AG09319 (cell line): Measurements from ENCODE around the gene PIK3CB.

ENCODE experiments used
- DNase-seq: peaks from one replicate; pipeline ENCODE4 v3.0.0-alpha.2; 2010; ENCODE audit warnings: low read depth; ENCODE audit errors: extremely low read depth
- CTCF ChIP-seq: IDR thresholded peaks from 2 replicates; pipeline ENCODE4 v1.5.1; 2011; ENCODE audit warnings: low read depth, mild to moderate bottlenecking, inconsistent platforms, low read length, moderate library complexity

PIK3CB gene

GRCh38 chr3:138768946-138769345 lies 65.8 kb downstream of the PIK3CB start:
- TF ChIP-seq CTCF, result no peak
- DNase-seq, result no peak

GRCh38 chr3:138768125-138768524 lies 66.6 kb downstream of the PIK3CB start:
- no peak for TF ChIP-seq CTCF
- DNase-seq, result no peak

GRCh38 chr3:138767498-138768104 lies 67.1 kb downstream of the PIK3CB start:
- DNase-seq, result no peak
- no peak for TF ChIP-seq CTCF

- no peak for DNase-seq
- no peak for TF ChIP-seq CTCF
Observed at GRCh38 chr3:138761002-138761401, 73.7 kb downstream of the PIK3CB start.

- DNase-seq, result no peak
Observed at GRCh38 chr3:138748190-138748589, 86.5 kb downstream of the PIK3CB start.

GRCh38 chr3:138747225-138747624 lies 87.5 kb downstream of the PIK3CB start:
- TF ChIP-seq CTCF, result no peak
- no peak for DNase-seq

More at GRCh38 chr3:138748190-138748589, 86.5 kb downstream of the PIK3CB start:
- no peak for TF ChIP-seq CTCF

- no peak for DNase-seq
- no peak for TF ChIP-seq CTCF
Observed at GRCh38 chr3:138740072-138740471, 94.7 kb downstream of the PIK3CB start.
